HEK293 (cell line): ENCODE data around the gene S100A8.

Experiments
- CTCF ChIA-PET: fragments of 350-600 bp; formaldehyde crosslinking; extraction: SDS; loops from one replicate; lab custom pipeline; 2021; ENCODE audit warnings: antibody characterized with exemption; lab: Yijun Ruan, JAX
- POLR2A ChIA-PET: fragments of 300-600 bp; formaldehyde crosslinking; extraction: SDS; loops from one replicate; lab custom pipeline; 2020; ENCODE audit warnings: antibody characterized with exemption, inconsistent platforms; lab: Yijun Ruan, JAX
- H3K27ac ChIP-seq: fragments of 200-500 bp; sonication (Bioruptor generic); 2 replicates; pipeline ENCODE4 v1.5.1; 2014; ENCODE audit warnings: low read depth, low read length, control low read depth, inconsistent platforms; ENCODE audit errors: extremely low read depth
- H3K36me3 ChIP-seq, 2 experiments: fragments of 200-500 bp in 1 of 2; sonication (Bioruptor generic) in 1 of 2; 1 replicate in 1 of 2; 2 replicates in 1 of 2; pipeline ENCODE4 v1.5.1; 2014 to 2017; ENCODE audit warnings: inconsistent platforms in 2 of 2, low read length in 2 of 2; ENCODE audit not compliant: control insufficient read depth in 2 of 2, insufficient read depth in 1 of 2
- H3K4me1 ChIP-seq: fragments of 200-500 bp; sonication (Bioruptor generic); 2 replicates; pipeline ENCODE4 v1.5.1; 2014; ENCODE audit warnings: mild to moderate bottlenecking, low read length, inconsistent platforms; ENCODE audit not compliant: control insufficient read depth, insufficient read depth
- H3K4me3 ChIP-seq: 2 replicates; pipeline ENCODE4 v1.5.1; 2011; ENCODE audit warnings: low read depth, mild to moderate bottlenecking, control low read depth, low read length, moderate library complexity
- H3K9me3 ChIP-seq: fragments of 200-500 bp; sonication (Bioruptor generic); 2 replicates; pipeline ENCODE4 v1.5.1; 2014; ENCODE audit warnings: low read depth, low read length, inconsistent platforms; ENCODE audit not compliant: control insufficient read depth, insufficient read depth
- OSR2 ChIP-seq: fragments of 450-650 bp; formaldehyde crosslinking; IDR thresholded peaks from 2 replicates; pipeline ENCODE4 v1.5.1; 2016; ENCODE audit warnings: missing biosample characterization, missing genetic modification characterization
- SALL2 ChIP-seq: fragments of 450-650 bp; formaldehyde crosslinking; IDR thresholded peaks from 2 replicates; pipeline ENCODE4 v1.5.0; 2017; ENCODE audit warnings: missing biosample characterization, mild to moderate bottlenecking, missing genetic modification characterization, borderline replicate concordance
- SETDB1 ChIP-seq: IDR thresholded peaks from one replicate; pipeline ENCODE4 v1.6.1; 2017; ENCODE audit warnings: mild to moderate bottlenecking, low read length, moderate library complexity, mixed read lengths; ENCODE audit not compliant: insufficient read length
- SP3 ChIP-seq: fragments of 450-650 bp; formaldehyde crosslinking; IDR thresholded peaks from 2 replicates; pipeline ENCODE4 v1.5.1; 2016; ENCODE audit warnings: missing biosample characterization, missing genetic modification characterization
- TSHZ1 ChIP-seq: fragments of 450-650 bp; formaldehyde crosslinking; IDR thresholded peaks from 2 replicates; pipeline ENCODE4 v1.5.1; 2016; ENCODE audit warnings: missing biosample characterization, missing genetic modification characterization, borderline replicate concordance
- ZBTB1 ChIP-seq: fragments of 450-650 bp; formaldehyde crosslinking; IDR thresholded peaks from 2 replicates; pipeline ENCODE4 v1.5.1; 2016; ENCODE audit warnings: missing biosample characterization, missing genetic modification characterization
- ZBTB10 ChIP-seq: fragments of 450-650 bp; formaldehyde crosslinking; IDR thresholded peaks from 2 replicates; pipeline ENCODE4 v1.5.1; 2016; ENCODE audit warnings: missing biosample characterization, missing genetic modification characterization
- ZBTB17 ChIP-seq: fragments of 450-650 bp; formaldehyde crosslinking; IDR thresholded peaks from 2 replicates; pipeline ENCODE4 v1.5.1; 2016; ENCODE audit warnings: missing biosample characterization, missing genetic modification characterization
- ZBTB8A ChIP-seq: fragments of 450-650 bp; formaldehyde crosslinking; IDR thresholded peaks from 2 replicates; pipeline ENCODE4 v1.5.1; 2016; ENCODE audit warnings: missing biosample characterization, missing genetic modification characterization
- ZFP69B ChIP-seq: fragments of 450-650 bp; formaldehyde crosslinking; IDR thresholded peaks from 2 replicates; pipeline ENCODE4 v1.5.1; 2016; ENCODE audit warnings: missing biosample characterization, missing genetic modification characterization
- ZNF10 ChIP-seq: fragments of 450-650 bp; formaldehyde crosslinking; IDR thresholded peaks from 2 replicates; pipeline ENCODE4 v1.5.1; 2017; ENCODE audit warnings: missing biosample characterization, missing genetic modification characterization
- ZNF132 ChIP-seq: fragments of 450-650 bp; formaldehyde crosslinking; IDR thresholded peaks from 2 replicates; pipeline ENCODE4 v1.5.1; 2017; ENCODE audit warnings: missing biosample characterization, missing genetic modification characterization, borderline replicate concordance
- ZNF202 ChIP-seq: fragments of 450-650 bp; formaldehyde crosslinking; IDR thresholded peaks from 2 replicates; pipeline ENCODE4 v1.5.1; 2016; ENCODE audit warnings: missing biosample characterization, missing genetic modification characterization, borderline replicate concordance
- ZNF223 ChIP-seq: fragments of 450-650 bp; formaldehyde crosslinking; IDR thresholded peaks from 2 replicates; pipeline ENCODE4 v1.5.1; 2016; ENCODE audit warnings: missing biosample characterization, missing genetic modification characterization
- ZNF280D ChIP-seq: fragments of 450-650 bp; formaldehyde crosslinking; IDR thresholded peaks from 2 replicates; pipeline ENCODE4 v1.5.1; 2016; ENCODE audit warnings: missing biosample characterization, missing genetic modification characterization
- ZNF37A ChIP-seq: fragments of 450-650 bp; IDR thresholded peaks from 2 replicates; pipeline ENCODE4 v1.5.1; 2018; ENCODE audit warnings: missing biosample characterization, missing genetic modification characterization
- ZNF394 ChIP-seq: fragments of 450-650 bp; formaldehyde crosslinking; IDR thresholded peaks from 2 replicates; pipeline ENCODE4 v1.5.1; 2016; ENCODE audit warnings: missing biosample characterization, missing genetic modification characterization, mild to moderate bottlenecking, moderate library complexity, borderline replicate concordance
- ZNF501 ChIP-seq: fragments of 450-650 bp; formaldehyde crosslinking; IDR thresholded peaks from 2 replicates; pipeline ENCODE4 v1.5.1; 2016; ENCODE audit warnings: missing biosample characterization, missing genetic modification characterization
- ZNF544 ChIP-seq: fragments of 450-650 bp; formaldehyde crosslinking; IDR thresholded peaks from 2 replicates; pipeline ENCODE4 v1.5.0; 2017; ENCODE audit warnings: missing biosample characterization, missing genetic modification characterization
- ZNF600 ChIP-seq: fragments of 450-650 bp; formaldehyde crosslinking; IDR thresholded peaks from 2 replicates; pipeline ENCODE4 v1.5.1; 2016; ENCODE audit warnings: missing biosample characterization, missing genetic modification characterization
- ZNF692 ChIP-seq: fragments of 450-650 bp; formaldehyde crosslinking; IDR thresholded peaks from 2 replicates; pipeline ENCODE4 v1.5.1; 2016; ENCODE audit warnings: missing biosample characterization, missing genetic modification characterization
- ZNF776 ChIP-seq: fragments of 450-650 bp; formaldehyde crosslinking; IDR thresholded peaks from 2 replicates; pipeline ENCODE4 v1.5.0; 2017; ENCODE audit warnings: missing biosample characterization, missing genetic modification characterization, borderline replicate concordance
- ZNF792 ChIP-seq: fragments of 450-650 bp; formaldehyde crosslinking; IDR thresholded peaks from 2 replicates; pipeline ENCODE4 v1.5.1; 2016; ENCODE audit warnings: missing biosample characterization, missing genetic modification characterization
- ZSCAN30 ChIP-seq: fragments of 450-650 bp; IDR thresholded peaks from 2 replicates; pipeline ENCODE4 v1.5.1; 2018; ENCODE audit warnings: missing biosample characterization, mild to moderate bottlenecking, missing genetic modification characterization, moderate library complexity

Gene S100A8

GRCh38 chr1:153346077-153346723 is 44.7 kb downstream of the S100A8 start:
- H3K4me1 ChIP-seq, result no peaks in the 10 kb centered on the region
- H3K4me3 ChIP-seq, result no peak overlapping the region
- H3K27ac ChIP-seq, result no peak overlapping the region
- POLR2A ChIA-PET, result no interaction called here
- TF ChIP-seq ZNF501 (no peak), ZSCAN30 (no peak), ZBTB17 (no peak), SP3 (tag by site-specific recombination) (no peak), ZNF37A (tag by site-specific recombination) (no peak), ZNF280D (tag by site-specific recombination) (no peak), ZNF223 (no peak), ZNF394 (tag by site-specific recombination) (no peak), ZNF600 (tag by site-specific recombination) (no peak), ZNF10 (no peak), ZBTB8A (tag by site-specific recombination) (no peak), ZNF202 (tag by site-specific recombination) (no peak), ZNF132 (tag by site-specific recombination) (no peak), SALL2 (tag by site-specific recombination) (no peak), ZNF544 (tag by site-specific recombination) (no peak)
- TF ChIP-seq, all 188 proteins: peak for 0
- no peaks in the 10 kb centered on the region for H3K9me3 ChIP-seq
- CTCF ChIA-PET, result interaction anchor here (2.2 kb wide), 1 partner anchor 148 kb away, joined by 5 read pairs; no protein-coding TSS in a partner anchor
- no peaks in the 10 kb centered on the region for H3K36me3 ChIP-seq

GRCh38 chr1:153345187-153346076 is 45.4 kb downstream of the S100A8 start:
- POLR2A ChIA-PET, result interaction anchor here (0.5 kb wide), 1 partner anchor 339 kb away, joined by 14 read pairs; no protein-coding TSS in a partner anchor
- H3K36me3 ChIP-seq, result no peaks in the 10 kb centered on the region
- no peaks in the 10 kb centered on the region for H3K9me3 ChIP-seq
- CTCF ChIA-PET, result interaction anchor here (0.8 to 3.7 kb wide), 3 partner anchors 7 to 149 kb away, joined by 3 to 18 read pairs (median 5); no protein-coding TSS in a partner anchor
- no peak overlapping the region for H3K27ac ChIP-seq
- H3K4me3 ChIP-seq, result no peak overlapping the region
- no peaks in the 10 kb centered on the region for H3K4me1 ChIP-seq
- TF ChIP-seq ZBTB1 (no peak), ZFP69B (no peak), ZBTB10 (tag by site-specific recombination) (no peak), OSR2 (tag by site-specific recombination) (no peak), ZNF776 (tag by site-specific recombination) (no peak), TSHZ1 (tag by site-specific recombination) (no peak), SETDB1 (no peak), ZNF792 (tag by site-specific recombination) (no peak), ZNF692 (tag by site-specific recombination) (no peak)
